Measurements from ENCODE around the gene MUC2.

- TF ChIP-seq CTCF (IDR thresholded peaks at IDR 0.05) (no peak), POLR2A (IDR thresholded peaks at IDR 0.05) (no peak)
Measured at GRCh38 chr11:1067812-1068496, 6.7 kb upstream of the MUC2 start.
